Fibroblast of gingiva (primary cell): ENCODE results near the gene GPRC5C.

Experiments used
- DNase-seq: peaks from one replicate; pipeline ENCODE4 v3.0.0-alpha.2; 2011; ENCODE audit warnings: low read depth

The GPRC5C gene

DNA sequence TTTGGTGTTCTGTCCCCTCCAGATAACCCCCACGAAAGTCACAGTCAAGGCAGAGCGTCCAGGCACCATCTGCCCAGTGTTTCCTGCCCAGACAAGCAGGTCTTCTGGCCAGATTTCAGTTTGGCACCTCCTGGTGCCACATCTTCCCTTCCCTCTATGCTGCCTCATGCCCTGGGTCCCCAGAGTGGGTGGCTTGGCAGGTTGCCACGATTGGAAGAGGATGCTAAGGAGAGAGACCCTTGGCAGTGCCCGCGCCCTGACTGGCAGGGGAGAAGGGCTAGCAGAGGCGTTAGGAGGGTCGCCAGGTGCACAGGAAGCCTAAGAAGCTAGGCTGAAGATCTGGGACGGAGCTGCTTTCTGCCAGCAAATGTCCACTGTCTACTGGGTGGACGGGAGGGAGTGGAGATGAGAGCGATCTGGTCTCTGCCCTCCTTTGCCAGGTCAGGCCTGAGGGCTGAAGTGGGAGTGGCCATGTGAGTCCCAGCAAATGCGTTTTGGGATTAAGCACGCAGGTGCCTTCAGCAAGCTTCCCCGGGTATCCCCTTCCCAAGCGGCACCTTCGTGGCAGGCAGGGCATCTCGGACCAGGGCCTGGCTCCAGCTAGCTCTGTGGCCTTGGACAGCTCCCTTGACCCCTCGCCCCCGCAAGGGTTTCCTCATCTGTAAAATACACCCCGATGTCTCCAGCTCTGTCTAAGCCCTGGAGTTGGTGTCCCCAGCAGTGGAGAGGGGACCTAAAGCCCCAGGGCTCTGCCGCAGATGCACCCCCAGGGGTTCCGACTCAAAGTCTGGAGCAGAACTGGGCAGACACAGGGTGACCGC lies 21.2 kb downstream of the GPRC5C start:
- DNase-seq = no peak

DNA sequence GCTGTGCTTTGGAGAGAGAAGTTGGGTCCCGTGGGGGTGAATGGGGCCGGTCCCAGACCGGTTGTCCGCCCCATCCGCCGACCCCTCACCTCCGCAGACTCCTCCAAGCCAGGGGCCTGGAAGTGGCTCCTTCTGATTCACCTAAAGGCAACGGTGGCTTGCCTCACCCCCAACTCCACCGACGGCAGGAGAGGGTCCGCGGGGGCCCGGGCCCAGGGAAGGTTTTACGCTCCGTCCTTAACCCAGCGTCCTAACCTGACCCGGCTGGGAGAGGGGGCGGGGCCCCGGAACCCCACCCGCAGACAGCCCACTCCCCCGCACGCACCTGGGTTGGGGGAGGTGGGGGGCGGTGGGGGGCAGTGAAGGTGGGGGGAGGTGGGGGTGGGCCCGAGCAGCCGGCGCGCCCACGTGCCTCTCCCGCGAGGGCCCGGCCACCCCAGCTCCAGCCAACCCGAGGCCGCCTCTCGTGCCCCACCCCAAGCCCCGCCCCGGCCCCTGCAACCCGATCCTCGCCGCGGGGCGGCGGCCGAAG lies 21.8 kb downstream of the GPRC5C start:
- no peak for DNase-seq

DNA sequence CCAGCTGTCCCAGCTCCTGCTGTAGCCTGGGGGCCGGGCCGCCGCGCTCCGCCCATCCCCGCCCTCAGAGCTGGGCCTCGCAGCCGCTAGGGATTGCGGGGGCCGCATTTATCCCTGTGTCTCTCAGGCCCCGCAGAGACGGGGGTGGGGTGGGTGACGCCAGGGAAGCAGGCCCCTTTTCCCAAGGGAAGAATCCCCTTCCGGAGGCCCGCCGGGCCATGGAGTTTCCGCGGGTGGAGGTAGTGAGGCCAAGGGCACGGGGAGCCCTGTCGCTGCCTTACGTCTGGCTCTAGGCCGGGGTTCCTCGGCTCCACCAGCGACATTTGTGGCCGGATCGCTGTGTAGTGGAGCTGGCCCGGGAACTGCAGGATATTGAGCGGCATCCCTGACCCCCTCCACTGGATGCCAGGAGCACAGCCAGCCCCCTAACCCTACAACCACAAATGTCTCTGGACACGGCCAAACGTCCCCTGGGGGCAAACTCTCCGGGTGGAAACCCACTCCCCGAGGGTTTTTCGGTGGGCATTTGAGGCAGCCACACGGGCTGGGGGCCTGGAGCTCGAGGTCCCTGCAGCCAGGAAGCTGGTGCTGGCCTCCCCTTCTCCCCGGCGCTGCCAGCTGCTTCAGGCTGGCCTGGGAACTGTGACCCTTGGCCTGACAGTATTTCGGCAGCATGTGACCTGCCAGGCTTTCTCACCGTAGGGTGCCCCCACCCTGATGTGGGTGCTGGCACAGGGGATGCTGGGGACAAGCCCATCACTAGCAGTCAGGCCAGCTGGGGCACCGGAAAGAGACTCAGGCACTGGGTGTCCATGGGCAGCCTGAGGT lies 22.5 kb downstream of the GPRC5C start:
- DNase-seq = peak; percentile 58

DNA sequence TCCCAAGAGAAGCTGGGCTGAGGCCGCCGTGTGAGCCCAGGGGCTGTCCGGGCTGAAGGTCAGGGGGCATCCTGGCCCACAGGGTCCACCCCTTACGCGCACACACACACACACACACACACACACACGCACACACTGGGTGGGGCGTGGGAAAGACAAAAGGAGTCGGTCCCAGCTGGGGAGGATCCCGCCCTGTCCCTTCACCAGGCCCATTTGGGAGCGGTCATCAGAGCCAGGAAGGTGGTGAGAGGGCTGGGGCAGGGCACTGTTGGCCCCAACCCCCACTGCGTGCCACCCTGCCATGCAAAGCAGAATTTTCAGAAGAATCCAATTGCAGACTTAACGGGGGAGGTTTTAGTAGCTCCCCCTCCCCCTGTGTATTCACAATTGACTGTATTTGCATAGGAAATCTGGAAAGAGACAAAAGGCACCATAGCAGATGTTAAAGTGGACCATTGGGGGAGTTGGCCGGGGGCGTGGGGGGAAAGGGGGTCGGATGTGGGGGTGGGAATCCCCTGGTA lies 23.2 kb downstream of the GPRC5C start:
- DNase-seq = no peak

DNA sequence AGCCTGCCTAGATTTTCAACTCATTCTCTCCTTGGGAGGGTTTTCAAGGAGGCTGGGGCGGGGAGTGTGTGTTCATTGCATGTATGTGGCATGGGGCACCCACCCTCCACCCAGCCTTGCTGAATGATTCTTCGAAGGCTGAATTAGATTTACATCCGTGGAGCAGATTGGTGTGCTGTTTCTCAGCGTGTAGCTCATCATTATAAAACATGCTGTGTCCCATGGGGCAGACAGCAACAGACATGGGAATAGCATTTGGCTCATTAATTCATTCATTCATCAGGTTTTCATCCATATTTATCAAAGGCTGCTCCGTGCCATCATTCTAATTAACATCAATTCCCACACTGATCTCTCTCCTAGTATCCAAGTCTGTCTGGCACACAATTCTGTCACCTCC lies 23.9 kb downstream of the GPRC5C start:
- no peak for DNase-seq

DNA sequence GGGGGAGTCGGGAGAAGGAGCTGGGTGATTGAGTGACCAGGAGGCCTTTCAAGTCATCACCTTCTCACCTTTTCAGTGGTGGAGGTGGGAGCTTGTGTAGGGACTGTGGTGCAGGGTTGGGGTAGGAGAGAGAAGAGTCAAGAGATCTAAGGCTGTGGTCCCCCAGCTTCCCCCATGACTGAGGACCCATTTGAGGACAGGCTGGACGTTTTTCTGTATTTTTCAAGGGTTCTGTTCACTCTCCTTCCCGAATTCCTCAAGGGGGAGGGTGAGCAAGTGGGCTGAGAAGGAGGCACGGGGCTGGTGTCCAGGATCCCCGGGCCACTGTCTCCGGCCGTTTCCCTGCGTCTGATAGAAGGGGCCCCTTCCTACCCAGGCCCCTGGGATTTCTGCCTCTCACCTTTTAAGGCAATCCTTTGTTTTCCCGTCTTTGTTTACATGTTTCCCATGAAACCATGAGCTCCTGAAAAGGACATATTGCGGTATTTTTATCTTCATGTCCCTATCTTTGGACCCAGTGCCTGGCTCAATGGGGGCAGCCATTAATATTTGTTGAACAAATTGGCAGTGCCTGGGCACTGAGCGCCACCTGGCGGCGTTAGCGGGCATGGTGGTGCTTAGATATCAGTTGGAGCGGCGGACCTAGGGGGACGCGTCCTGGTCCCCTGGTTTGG lies 25.4 kb downstream of the GPRC5C start:
- DNase-seq = peak; percentile 12

DNA sequence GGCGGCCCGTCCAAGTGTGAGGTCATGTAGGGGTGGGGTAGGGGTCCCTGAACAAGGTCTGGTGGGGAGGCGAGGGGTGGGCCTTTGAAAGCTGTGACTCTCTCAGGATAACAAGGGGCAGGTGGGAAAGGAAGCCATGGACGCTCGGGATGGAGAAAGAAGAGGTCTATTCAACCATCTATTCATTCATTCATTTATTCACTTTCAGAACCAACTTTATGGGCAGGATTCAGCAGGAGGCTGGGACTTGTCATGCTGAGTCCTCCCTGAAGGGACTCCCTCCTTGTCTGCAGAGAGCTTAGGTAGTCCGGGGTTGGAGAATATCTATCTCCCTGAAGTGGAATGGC lies 25.9 kb downstream of the GPRC5C start:
- DNase-seq = no peak

DNA sequence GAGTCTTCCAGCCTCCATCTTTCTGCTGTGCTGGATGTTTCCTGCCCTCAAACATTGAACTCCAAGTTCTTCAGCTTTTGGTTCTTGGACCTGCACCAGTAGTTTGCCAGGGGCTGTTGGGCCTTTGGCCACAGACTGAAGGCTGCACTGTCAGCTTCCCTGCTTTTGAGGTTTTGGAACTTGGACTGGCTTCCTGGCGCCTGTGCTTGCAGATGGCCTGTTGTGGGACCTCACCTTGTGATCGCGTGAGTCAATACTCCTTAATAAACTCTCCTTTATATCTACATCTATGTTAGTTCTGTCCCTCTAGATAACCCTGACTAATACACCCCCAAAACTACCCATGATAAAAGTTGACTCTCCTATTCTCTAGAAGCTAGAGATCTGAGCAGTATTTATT lies 26.9 kb downstream of the GPRC5C start:
- DNase-seq = no peak

DNA sequence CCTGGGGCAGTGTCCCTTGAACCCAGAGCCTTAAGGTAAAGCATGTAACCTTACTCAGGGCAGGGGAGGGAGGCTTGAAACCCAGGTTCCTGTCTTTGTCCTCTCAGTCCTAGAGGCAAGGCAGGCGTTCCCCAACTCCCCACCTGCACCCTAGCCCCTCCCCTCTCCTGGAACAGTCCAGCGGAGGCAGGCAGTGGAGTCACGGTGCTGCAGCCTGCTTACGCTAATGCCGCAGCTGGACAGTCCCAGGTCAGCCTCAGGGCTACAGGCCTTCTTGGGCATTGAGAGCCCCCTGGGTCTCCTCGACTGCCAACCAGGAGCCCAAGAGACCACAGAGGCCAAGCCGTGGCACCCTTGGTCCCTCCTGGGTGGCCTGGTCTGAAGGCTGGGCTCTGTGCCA lies 27.7 kb downstream of the GPRC5C start:
- DNase-seq = no peak

DNA sequence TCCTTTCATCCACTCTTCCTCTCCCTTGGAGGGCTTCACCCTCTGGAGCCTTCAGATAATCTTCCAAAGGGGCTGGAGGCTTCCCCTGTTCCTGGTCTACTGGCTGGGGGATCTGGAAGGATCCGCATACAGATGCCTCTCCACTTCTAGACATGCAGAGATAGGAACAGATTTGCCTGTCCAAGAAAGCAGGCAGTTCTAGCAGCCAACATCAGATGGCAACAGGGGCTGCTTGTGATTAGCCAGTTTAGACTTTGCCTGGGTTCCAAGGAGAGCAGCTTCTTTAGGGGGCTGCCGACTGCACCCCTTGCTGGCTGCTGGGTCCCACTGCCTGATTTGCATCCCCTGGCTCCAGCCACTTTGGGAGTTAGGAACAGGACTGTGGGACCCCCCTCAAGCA lies 28.4 kb downstream of the GPRC5C start:
- DNase-seq = no peak

DNA sequence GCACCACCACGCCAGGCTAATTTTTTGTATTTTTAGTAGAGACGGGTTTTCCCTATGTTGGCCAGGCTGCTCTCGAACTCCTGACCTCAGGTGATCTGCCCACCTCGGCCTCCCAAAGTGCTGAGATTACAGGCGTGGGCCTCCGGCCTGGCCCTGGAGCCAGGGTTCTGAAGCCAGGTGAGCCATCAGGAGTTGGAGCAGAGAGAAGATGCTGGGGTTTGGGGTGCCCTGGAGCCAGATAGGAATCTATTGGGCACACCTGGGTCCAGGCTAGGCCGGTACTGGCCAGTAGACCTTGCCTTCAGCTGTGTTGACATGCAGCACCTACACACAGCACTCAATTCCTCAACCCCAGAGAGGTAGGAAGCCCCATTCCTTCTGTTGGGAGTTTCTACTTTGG lies 29.1 kb downstream of the GPRC5C start:
- DNase-seq = no peak

DNA sequence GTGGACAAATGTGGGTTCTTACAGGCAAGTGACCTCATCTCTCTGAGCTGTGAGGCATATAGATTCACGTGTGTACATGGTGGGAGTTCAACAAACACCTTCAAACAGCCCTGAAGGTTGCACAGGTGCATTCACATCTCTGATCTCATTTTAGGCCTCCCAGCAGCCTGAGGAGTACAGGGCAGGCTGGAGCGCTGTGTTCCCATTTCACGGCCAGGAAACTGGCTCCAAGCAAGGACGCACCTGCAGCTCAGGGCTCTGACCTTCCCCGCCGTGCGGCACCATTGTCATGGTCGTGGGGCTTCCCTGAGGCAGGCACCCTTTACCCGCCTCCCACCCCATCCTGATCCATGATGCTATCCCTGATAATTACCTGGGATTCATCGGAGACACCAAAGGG lies 29.7 kb downstream of the GPRC5C start:
- DNase-seq = no peak

DNA sequence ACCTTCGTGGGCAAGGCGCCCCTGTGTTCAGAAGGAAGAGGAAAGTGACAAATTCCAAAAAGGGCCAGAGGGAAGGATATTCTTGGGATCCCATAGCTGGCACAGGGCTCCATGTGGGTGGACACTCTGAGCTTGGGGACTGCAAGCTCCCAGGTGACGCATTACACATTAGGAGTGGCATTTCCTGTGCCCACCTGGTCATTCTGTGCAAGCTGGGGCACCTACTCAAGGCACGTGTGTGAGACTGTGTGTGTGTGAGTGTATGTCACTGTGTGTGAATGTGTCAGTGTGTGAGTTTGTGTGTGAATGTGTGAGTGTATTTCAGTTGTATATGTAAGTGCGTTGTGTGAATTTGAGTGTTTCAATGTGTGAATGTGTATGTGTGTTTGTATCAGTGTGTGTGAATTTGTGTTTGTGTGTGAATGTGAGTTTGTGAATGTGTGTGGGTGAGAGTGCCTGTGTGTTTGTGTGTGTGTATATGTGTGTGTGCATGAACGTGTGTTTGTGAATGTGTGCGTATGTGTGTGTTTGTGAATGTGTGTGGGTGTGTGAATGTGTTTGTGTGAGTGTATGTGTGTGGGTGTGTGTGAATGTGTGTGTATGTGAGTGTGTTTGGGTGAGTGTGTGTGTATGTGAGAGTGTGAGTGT lies 33.0 kb downstream of the GPRC5C start:
- DNase-seq = no peak

DNA sequence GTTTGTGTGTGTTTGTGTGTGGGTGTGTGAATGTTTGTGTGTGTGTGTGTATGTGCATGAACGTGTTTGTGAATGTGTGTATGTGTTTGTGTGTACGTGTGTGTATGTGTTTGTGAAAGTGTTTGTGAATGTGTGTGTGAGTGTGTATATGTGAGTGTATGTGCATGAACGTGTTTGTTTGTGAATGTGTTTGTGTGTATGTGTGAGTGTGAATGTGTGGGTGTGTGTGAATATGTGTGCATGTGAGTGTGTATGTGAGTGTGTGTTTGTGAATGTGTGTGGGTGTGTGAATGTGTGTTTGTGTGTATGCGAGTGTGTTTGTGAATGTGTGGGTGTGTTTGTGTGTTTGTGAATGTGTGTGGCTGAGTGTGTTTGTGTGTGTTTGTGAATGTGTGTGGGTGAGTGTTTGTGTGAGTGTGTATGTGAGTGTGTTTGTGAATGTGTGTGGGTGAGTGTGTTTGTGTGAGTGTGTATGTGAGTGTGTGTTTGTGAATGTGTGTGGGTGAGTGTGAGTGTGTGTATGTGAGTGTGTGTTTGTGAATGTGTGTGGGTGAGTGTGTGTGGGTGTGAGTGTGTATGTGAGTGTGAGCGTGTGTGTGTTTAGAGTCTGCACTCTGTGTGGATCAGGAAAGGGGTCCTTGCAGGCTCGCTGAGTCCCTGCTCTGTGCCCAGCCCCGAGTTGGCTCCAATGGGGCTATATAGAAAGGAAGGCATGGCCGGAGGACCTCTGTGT lies 33.7 kb downstream of the GPRC5C start:
- DNase-seq = no peak

DNA sequence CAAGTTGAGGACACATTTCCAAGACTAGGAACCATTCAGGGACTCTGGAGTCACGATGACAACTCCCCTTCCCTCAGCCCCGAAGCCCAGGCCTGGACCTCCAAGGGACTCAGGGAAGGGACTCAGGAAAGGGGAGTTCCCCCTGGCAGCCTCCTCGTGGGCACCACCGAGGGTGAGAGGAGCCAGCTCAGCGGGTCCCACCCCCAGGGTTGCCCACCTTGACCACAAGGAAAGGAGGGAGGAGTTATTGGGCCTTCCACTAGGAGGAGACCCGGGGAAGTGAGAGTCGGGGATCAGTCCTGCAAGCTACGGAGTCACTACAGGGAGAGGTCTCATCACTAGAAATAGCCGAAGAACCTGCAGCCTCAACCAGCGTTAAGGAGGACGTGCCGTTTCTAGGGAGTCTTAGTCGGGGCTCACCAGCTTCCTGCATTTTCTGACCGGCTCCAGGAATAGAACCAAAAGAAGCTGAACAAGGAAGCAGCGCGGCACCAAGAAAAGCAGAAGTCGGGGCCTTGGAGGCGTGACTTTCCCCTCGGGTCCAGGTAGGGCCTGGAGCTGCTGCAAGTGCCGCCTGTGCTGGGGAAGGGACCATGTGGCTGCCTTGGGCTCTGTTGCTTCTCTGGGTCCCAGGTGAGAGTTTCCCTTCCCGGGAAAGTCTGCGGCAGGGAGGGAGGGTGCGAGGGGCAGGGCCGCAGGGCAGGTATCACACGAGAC lies 34.4 kb downstream of the GPRC5C start, which contains the start of gene CD300A:
CD300A (plus strand) TSS at position 524 of the 717 bp plus-strand sequence; CDS start at position 594, 70 bp downstream.
- DNase-seq = no peak

DNA sequence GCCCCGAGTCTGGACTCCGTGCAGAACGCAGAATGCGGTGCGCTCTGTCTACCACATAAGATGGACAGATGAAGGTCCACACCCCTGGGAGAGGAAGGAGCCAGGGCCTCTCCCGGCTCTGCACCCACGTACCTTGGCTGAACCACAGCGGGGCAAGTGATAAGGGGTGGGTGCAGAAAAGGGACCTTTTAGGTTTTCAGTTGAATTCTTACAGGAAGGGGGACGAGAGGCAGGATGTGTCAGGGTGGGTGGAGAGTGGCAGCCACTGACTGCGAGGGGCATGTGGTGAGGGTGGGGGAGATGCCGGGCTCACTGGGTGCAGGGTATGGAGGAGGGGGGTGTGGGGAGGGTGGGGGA lies 34.9 kb downstream of the GPRC5C start:
- no peak for DNase-seq

DNA sequence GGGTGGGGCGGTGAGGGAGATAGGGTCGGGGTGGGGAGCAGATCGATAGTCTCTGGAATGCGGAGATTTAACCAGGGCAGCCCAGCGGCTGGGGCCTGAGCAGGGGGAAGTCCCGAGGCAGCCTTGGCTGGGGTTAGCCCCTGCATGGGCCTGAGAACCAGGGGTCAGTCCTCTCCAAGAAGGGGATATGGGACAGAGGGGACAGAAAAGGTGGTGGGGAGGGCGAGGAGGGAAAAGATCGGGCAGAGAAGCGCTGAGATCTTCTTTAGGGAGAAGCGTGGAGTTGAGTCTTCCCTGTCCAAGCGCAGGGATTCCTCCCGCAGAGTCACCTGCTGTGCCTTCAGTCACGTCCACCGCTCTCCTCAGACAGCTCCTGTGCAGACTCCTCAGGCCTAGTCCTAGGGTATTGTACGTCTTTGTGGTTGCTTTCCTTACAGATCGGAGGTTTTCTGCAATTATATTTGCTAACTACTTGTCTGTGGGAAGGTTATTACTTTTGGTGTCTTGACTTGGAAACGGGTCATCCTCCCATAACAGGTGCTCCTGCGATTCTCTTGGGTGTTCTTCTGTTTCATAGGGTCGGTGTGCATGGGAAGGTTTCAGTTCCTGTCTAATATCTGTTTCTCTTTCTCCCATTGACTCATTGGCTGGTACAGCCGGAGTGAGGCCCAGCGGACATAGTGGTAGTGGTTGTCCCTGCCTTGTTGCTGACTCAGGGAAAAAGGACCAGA lies 35.5 kb downstream of the GPRC5C start:
- no peak for DNase-seq

DNA sequence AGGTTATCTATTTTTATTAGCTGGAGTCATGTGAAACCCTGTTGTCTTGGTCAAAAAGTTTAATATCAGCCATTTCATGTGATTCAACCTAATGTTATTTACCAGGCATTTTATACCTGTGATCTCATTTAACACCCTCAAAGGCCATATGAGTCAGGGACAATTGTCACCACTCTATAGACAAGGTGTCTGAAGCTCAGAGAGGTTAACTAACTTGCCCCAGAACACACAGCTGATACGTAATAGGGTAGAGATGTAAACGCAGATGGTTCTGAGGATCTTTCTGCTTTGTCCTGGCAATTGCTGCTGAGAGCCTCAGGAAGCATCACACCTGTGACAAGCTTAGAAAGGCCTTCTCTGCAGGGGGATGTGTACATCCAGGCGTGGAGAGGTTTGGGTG lies 39.5 kb downstream of the GPRC5C start:
- DNase-seq = no peak

DNA sequence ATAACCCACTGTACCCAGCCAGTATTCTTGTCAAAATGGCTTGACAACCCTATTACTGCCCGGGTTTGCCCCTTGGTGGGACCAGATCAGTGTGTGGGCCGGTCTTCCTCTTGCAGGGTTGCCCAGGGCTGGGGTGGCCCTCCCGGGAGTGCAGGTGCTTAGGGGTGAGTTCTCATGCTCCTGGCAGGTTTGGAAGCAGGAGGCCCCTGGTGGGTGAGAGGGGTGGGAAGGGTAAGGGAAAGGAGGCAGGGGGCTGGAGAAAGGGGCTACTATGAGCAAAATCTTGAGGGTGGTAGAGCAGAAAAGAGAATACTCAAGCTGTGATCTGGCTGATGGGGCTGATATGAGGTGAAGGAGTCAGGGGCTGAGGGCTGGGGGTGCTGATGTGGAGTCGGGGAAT lies 41.0 kb downstream of the GPRC5C start:
- no peak for DNase-seq

DNA sequence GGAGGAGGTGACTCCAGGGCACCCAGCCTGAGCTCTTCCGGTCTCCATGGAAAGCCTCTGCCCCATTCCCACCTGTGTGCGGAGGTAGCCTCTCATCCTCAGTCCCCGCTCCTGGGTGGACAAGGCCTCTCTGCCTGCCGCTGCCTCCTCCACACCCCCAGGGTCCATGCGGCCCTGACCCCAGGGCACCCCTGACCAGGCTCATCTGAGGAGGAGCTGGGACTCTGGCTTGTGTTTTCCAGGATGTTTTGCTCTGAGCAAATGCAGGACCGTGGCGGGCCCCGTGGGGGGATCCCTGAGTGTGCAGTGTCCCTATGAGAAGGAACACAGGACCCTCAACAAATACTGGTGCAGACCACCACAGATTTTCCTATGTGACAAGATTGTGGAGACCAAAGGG lies 41.4 kb downstream of the GPRC5C start:
- no peak for DNase-seq
